Stimulated activated CD8-positive, alpha-beta memory T cell treated with anti-CD3 and anti-CD28 coated beads, Interleukin-4, amount 100 ng/mL, for 1 hour (primary cell): ENCODE data around the gene PTPRK.

Experiments
- DNase-seq, 2 donors: peaks; one replicate each; pipeline ENCODE4 v3.0.0-alpha.2; 2020; ENCODE audit warnings: low read depth in 2 of 2, low spot score in 1 of 2

PTPRK gene

GRCh38 chr6:128305228-128305627 lies 215.2 kb downstream of the PTPRK start:
- DNase-seq: no peak

GRCh38 chr6:128303870-128304269 lies 216.5 kb downstream of the PTPRK start:
- DNase-seq: no peak

- no peak for DNase-seq
Measured at GRCh38 chr6:128302942-128303341, 217.5 kb downstream of the PTPRK start.

GRCh38 chr6:128295670-128296069 lies 224.7 kb downstream of the PTPRK start:
- DNase-seq: no peak

GRCh38 chr6:128290221-128290620 lies 230.2 kb downstream of the PTPRK start:
- DNase-seq: no peak

GRCh38 chr6:128284128-128284527 lies 236.3 kb downstream of the PTPRK start:
- no peak for DNase-seq

- DNase-seq: no peak
Measured at GRCh38 chr6:128282961-128283360, 237.4 kb downstream of the PTPRK start.

- no peak for DNase-seq
Measured at GRCh38 chr6:128280960-128281359, 239.4 kb downstream of the PTPRK start.

- DNase-seq: no peak
Measured at GRCh38 chr6:128280066-128280465, 240.3 kb downstream of the PTPRK start.

GRCh38 chr6:128278836-128279235 lies 241.6 kb downstream of the PTPRK start:
- DNase-seq: no peak

GRCh38 chr6:128277379-128277778 lies 243.0 kb downstream of the PTPRK start:
- no peak for DNase-seq

- DNase-seq: no peak
Measured at GRCh38 chr6:128276311-128276710, 244.1 kb downstream of the PTPRK start.

- DNase-seq: no peak
Measured at GRCh38 chr6:128275681-128276080, 244.7 kb downstream of the PTPRK start.

- no peak for DNase-seq
Measured at GRCh38 chr6:128275030-128275429, 245.4 kb downstream of the PTPRK start.

- no peak for DNase-seq
Measured at GRCh38 chr6:128271527-128271926, 248.9 kb downstream of the PTPRK start.

GRCh38 chr6:128271011-128271410 lies 249.4 kb downstream of the PTPRK start:
- DNase-seq: no peak

- no peak for DNase-seq
Measured at GRCh38 chr6:128266946-128267345, 253.5 kb downstream of the PTPRK start.

- no peak for DNase-seq
Measured at GRCh38 chr6:128265706-128266105, 254.7 kb downstream of the PTPRK start.

GRCh38 chr6:128259730-128260685 lies 260.4 kb downstream of the PTPRK start:
- no peak for DNase-seq

GRCh38 chr6:128259029-128259724 lies 261.2 kb downstream of the PTPRK start:
- no peak for DNase-seq

GRCh38 chr6:128256095-128256494 lies 264.3 kb downstream of the PTPRK start:
- no peak for DNase-seq
